Nephron (organoid): Measurements from ENCODE around the gene CUL9.

Experiments used
- H3K27ac Mint-ChIP-seq, 3 experiments: 2 replicates each; pipeline ENCODE4 v1.8.0; 2020; ENCODE audit warnings: mixed read lengths in 3 of 3, mild to moderate bottlenecking in 2 of 3, moderate library complexity in 1 of 3
- H3K27me3 Mint-ChIP-seq: 2 replicates; pipeline ENCODE4 v1.8.0; 2021; ENCODE audit warnings: low read depth, mild to moderate bottlenecking, moderate library complexity, mixed read lengths
- H3K36me3 Mint-ChIP-seq: 2 replicates; pipeline ENCODE4 v1.8.0; 2020; ENCODE audit warnings: low read depth, mixed read lengths
- H3K4me1 Mint-ChIP-seq: 2 replicates; pipeline ENCODE4 v1.8.0; 2020; ENCODE audit warnings: mixed read lengths
- H3K4me3 Mint-ChIP-seq, 3 experiments: 2 replicates each; pipeline ENCODE4 v1.8.0; 2020; ENCODE audit warnings: mild to moderate bottlenecking in 3 of 3, mixed read lengths in 3 of 3, moderate library complexity in 2 of 3
- H3K9me3 Mint-ChIP-seq: 2 replicates; pipeline ENCODE4 v1.8.0; 2020; ENCODE audit warnings: mixed read lengths
- CTCF ChIP-seq, 3 experiments: fragments of 200-600 bp; sonication (generic); IDR thresholded peaks; one replicate each; pipeline ENCODE4 v1.5.0; 2021; ENCODE audit warnings: antibody characterized with exemption in 3 of 3; ENCODE audit not compliant: unreplicated experiment in 3 of 3

CUL9 gene

GRCh38 chr6:43150051-43150751 is 31.8 kb upstream of the CUL9 start:
- peaks cover 31% of the 10 kb centered on the region for H3K36me3 Mint-ChIP-seq
- no peak overlapping the region for H3K27ac Mint-ChIP-seq
- H3K27me3 Mint-ChIP-seq, result no peaks in the 10 kb centered on the region
- no peaks in the 10 kb centered on the region for H3K4me1 Mint-ChIP-seq
- H3K9me3 Mint-ChIP-seq, result no peaks in the 10 kb centered on the region
- TF ChIP-seq CTCF (IDR thresholded peaks at IDR 0.05; ENCODE audit: unreplicated experiment in 3 of 3), result no peak
- no peak overlapping the region for H3K4me3 Mint-ChIP-seq

- H3K27me3 Mint-ChIP-seq, result no peaks in the 10 kb centered on the region
Observed at GRCh38 chr6:43159599-43159998, 22.4 kb upstream of the CUL9 start.

DNA sequence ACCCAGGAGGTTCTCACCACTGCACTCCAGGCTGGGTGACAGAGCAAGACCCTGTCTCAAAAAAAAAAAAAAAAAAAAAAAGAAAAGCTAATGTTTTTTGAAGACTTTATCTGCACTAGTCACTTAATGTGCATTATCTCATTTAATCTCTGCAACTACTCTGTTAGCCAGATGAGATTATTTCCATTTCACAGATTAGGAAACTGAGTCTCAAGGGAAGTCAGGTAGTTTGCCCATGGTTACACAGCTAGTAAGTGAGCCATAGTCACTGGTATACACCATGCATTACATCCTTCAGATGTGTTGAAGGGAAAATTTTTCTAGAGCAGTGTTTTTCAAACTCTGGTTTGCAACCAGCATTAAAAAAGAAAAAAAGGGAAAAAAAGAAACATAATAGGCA is 18.1 kb upstream of the CUL9 start:
- H3K27me3 Mint-ChIP-seq, result no peaks in the 10 kb centered on the region
- no peaks in the 10 kb centered on the region for H3K4me1 Mint-ChIP-seq
- H3K27ac Mint-ChIP-seq, result no peak overlapping the region
- H3K4me3 Mint-ChIP-seq, result no peak overlapping the region
- no peaks in the 10 kb centered on the region for H3K9me3 Mint-ChIP-seq
- TF ChIP-seq CTCF (IDR thresholded peaks at IDR 0.05; ENCODE audit: unreplicated experiment in 3 of 3), result no peak
- H3K36me3 Mint-ChIP-seq, result peaks cover 7% of the 10 kb centered on the region

More at GRCh38 chr6:43159599-43159998, 22.4 kb upstream of the CUL9 start:
- Mint-ChIP-seq H3K27ac (no peak overlapping the region), H3K4me3 (no peak overlapping the region), H3K4me1 (no peaks in the 10 kb centered on the region), H3K36me3 (peaks cover 7% of the 10 kb centered on the region), H3K9me3 (no peaks in the 10 kb centered on the region)
- TF ChIP-seq CTCF (IDR thresholded peaks at IDR 0.05; ENCODE audit: unreplicated experiment in 3 of 3), result no peak

DNA sequence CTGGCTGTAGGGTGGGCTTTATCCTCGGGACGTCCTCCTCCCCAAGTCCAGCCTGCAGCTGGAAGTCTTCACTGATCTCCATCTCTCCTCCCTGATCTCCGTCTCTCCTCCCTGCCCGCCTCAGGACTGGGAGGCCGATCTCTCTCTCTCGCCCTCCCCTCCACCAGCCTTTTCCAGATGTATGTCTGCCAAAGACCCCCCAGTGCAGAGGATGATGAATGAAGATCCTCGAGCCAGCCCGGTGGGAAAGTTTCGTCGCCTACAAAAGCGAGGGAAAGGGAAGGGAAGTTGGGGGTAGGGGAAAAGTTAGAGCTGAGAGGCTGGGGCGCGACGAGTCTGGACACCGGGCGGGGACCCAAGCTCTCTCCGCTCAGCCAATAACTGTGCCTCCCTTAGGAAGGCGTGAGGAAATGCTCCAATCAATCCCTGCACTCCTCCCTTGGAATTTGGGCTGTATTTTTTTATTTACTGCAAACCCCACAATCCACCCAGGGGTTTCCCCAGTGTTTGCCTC is 11.5 kb upstream of the CUL9 start:
- H3K27me3 Mint-ChIP-seq, result peaks cover 4% of the 10 kb centered on the region
- H3K4me3 Mint-ChIP-seq, result peak overlapping the region; percentile 85 to 87 (median 86)
- TF ChIP-seq CTCF (IDR thresholded peaks at IDR 0.05; ENCODE audit: unreplicated experiment in 3 of 3), result no peak
- peak overlapping the region; percentile 84 to 97 (median 92) for H3K27ac Mint-ChIP-seq
- H3K4me1 Mint-ChIP-seq, result peaks cover 29% of the 10 kb centered on the region
- peaks cover 8% of the 10 kb centered on the region for H3K36me3 Mint-ChIP-seq
- H3K9me3 Mint-ChIP-seq, result no peaks in the 10 kb centered on the region

DNA sequence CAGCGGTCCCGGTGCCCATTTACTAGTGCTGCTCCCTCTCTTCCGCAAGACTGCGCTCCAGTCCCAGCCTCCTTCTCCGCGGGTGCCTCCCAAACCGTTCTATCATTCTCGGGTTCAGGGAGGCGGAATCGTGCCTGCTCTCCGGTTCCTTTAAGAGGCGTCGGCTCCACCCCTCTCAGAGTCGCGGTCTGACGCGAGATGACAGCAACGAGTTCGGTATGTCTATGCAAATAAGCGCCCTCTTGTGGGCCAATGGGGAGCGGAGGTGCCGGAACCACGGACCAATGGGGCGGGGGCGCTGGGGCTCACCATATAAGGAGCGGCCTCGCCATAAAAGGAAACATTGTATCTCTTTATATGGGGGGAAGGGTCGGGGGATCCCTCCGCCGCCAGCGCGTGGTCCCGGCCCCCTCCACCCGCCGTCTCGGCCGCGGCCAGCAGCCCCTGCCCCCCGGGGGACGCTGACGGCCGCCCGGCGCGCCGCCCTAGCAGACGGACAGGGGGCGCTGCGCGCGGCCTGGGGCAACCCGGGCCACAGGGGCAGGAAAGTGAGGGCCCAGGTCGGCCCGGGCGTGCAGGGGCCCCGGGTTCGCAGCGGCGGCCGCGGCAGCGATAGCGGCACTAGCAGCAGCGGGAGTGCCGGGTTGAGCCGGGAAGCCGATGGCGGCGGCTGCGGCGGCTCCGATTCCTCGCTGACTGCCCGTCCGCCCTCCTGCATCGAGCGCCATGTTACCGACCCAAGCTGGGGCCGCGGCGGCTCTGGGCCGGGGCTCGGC is 10.9 kb upstream of the CUL9 start, which contains the start of gene SRF:
SRF (plus strand) TSS at position 339 of the 776 bp plus-strand sequence; CDS start at position 727, 388 bp downstream.
- Mint-ChIP-seq H3K27me3 (peaks cover 4% of the 10 kb centered on the region), H3K4me3 (peak within 1 kb of the TSS; percentile 94 to 95 (median 95)), H3K4me1 (peaks cover 29% of the 10 kb centered on the region), H3K36me3 (peaks cover 11% of the 10 kb centered on the region), H3K27ac (peak within 1 kb of the TSS; percentile 88 to 97 (median 95)), H3K9me3 (no peaks in the 10 kb centered on the region)
- TF ChIP-seq CTCF (IDR thresholded peaks at IDR 0.05; ENCODE audit: unreplicated experiment in 3 of 3), result peak; percentile 75 to 84 (median 82)
